Endothelial cell of umbilical vein (primary cell): ENCODE data around the gene DNAI1. TPM values are rescaled to one million over a fixed set of nuclear protein-coding genes. Genes with fewer than 3 reads are reported as not detected.

Experiments
- BruUV-seq: library from RNA; stranded (reverse); fragments of 400-500 nt; replicated peaks from 2 replicates; lab custom pipeline; 2021; lab: Mats Ljungman, UMichigan
- CTCF ChIA-PET: fragments of 300-600, 350-600 bp; sonication (Branson Sonifier 250); formaldehyde crosslinking; loops from one replicate; lab custom pipeline; 2021; ENCODE audit warnings: antibody characterized with exemption, inconsistent platforms; lab: Charles Lee
- POLR2A ChIA-PET: fragments of 300-600, 350-600 bp; sonication (Branson Sonifier 250); formaldehyde crosslinking; loops from one replicate; lab custom pipeline; 2021; ENCODE audit warnings: antibody characterized with exemption, inconsistent platforms; lab: Charles Lee
- DNase-seq: peaks from one replicate; pipeline ENCODE4 v3.0.0-alpha.2; 2011; ENCODE audit warnings: low read depth, low spot score
- FAIRE-seq: peaks from 2 replicates; lab custom pipeline; 2011; peaks lifted over from hg19 to GRCh38; lab: Jason Lieb, UNC
- H2AFZ ChIP-seq: 2 replicates; pipeline ENCODE4 v1.6.0; 2012; ENCODE audit warnings: low read depth, low read length, control low read depth, inconsistent platforms
- H3K27ac ChIP-seq: 2 replicates; pipeline ENCODE4 v1.5.1; 2011; ENCODE audit warnings: low read depth, mild to moderate bottlenecking, control low read depth, low read length, moderate library complexity; ENCODE audit not compliant: insufficient read depth
- H3K27me3 ChIP-seq, 2 experiments: 2 replicates each; pipeline versions ENCODE4 v1.6.0 to v1.6.1; 2011; ENCODE audit warnings: low read length in 2 of 2, mixed read lengths in 1 of 2; ENCODE audit not compliant: control insufficient read depth in 2 of 2, insufficient read depth in 2 of 2
- H3K36me3 ChIP-seq, 2 experiments: 2 replicates in 1 of 2; 3 replicates in 1 of 2; pipeline ENCODE4 v1.5.1; 2011; ENCODE audit warnings: low read length in 2 of 2, mild to moderate bottlenecking in 1 of 2, moderate library complexity in 1 of 2; ENCODE audit not compliant: control insufficient read depth in 2 of 2, insufficient read depth in 2 of 2; ENCODE audit errors: extremely low read depth in 1 of 2
- H3K4me1 ChIP-seq: 3 replicates; pipeline ENCODE4 v1.5.1; 2011; ENCODE audit warnings: mild to moderate bottlenecking, low read length; ENCODE audit not compliant: control insufficient read depth, insufficient read depth; ENCODE audit errors: extremely low read depth
- H3K4me2 ChIP-seq: 2 replicates; pipeline ENCODE4 v1.6.1; 2011; ENCODE audit warnings: low read length, control low read depth, mixed read lengths; ENCODE audit not compliant: insufficient read depth
- H3K4me3 ChIP-seq, 3 experiments: fragments of 200-600 bp in 1 of 3; sonication (generic), shearing (Covaris generic) in 1 of 3; replicated peaks in 1 of 3; 2 replicates each; pipeline ENCODE4 v1.5.1; 2011 to 2016; ENCODE audit warnings: control low read depth in 3 of 3, low read length in 3 of 3, mild to moderate bottlenecking in 2 of 3, inconsistent platforms in 1 of 3, low read depth in 1 of 3, moderate library complexity in 1 of 3; ENCODE audit not compliant: insufficient read depth in 1 of 3
- H3K79me2 ChIP-seq: 2 replicates; pipeline ENCODE4 v1.6.0; 2012; ENCODE audit warnings: low read length, inconsistent platforms; ENCODE audit not compliant: control insufficient read depth, insufficient read depth
- H3K9ac ChIP-seq: replicated peaks from 2 replicates; pipeline ENCODE3; 2011; ENCODE audit warnings: low read length, control low read depth; ENCODE audit not compliant: insufficient read depth; ENCODE audit errors: extremely low read depth
- H3K9me1 ChIP-seq: replicated peaks from 3 replicates; pipeline ENCODE4 v1.6.0; 2011; ENCODE audit warnings: mild to moderate bottlenecking, low read length; ENCODE audit not compliant: control insufficient read depth, insufficient read depth; ENCODE audit errors: extremely low read depth
- H3K9me3 ChIP-seq: replicated peaks from 2 replicates; pipeline ENCODE4 v1.5.1; 2012; ENCODE audit warnings: low read length, inconsistent platforms; ENCODE audit not compliant: control insufficient read depth, insufficient read depth
- H4K20me1 ChIP-seq: replicated peaks from 2 replicates; pipeline ENCODE3; 2011; ENCODE audit warnings: mild to moderate bottlenecking, low read length; ENCODE audit not compliant: control insufficient read depth, insufficient read depth; ENCODE audit errors: extremely low read depth
- CTCF ChIP-seq, 2 donors: IDR thresholded peaks; 1 replicate in 1 of 2; 2 replicates in 1 of 2; pipeline ENCODE4 v1.5.1; 2011; ENCODE audit warnings: low read length in 2 of 2, mild to moderate bottlenecking in 2 of 2, moderate library complexity in 2 of 2, control low read depth in 1 of 2, inconsistent platforms in 1 of 2, low read depth in 1 of 2; ENCODE audit not compliant: insufficient read depth in 1 of 2; ENCODE audit errors: extremely low read depth in 1 of 2
- EZH2 ChIP-seq: IDR thresholded peaks from 2 replicates; pipeline ENCODE4 v1.6.1; 2012; ENCODE audit warnings: borderline replicate concordance, low read depth, mild to moderate bottlenecking, moderate library complexity, low read length, inconsistent platforms; ENCODE audit not compliant: severe bottlenecking
- FOS ChIP-seq: IDR thresholded peaks from 2 replicates; pipeline ENCODE4 v1.6.1; 2011; ENCODE audit warnings: mild to moderate bottlenecking, low read length, moderate library complexity, borderline replicate concordance; ENCODE audit not compliant: insufficient read depth
- GATA2 ChIP-seq: IDR thresholded peaks from 2 replicates; pipeline ENCODE4 v1.7.0; 2011; ENCODE audit warnings: low read depth, mild to moderate bottlenecking, moderate library complexity, mixed read lengths, low read length; ENCODE audit not compliant: insufficient read length, insufficient read depth
- JUN ChIP-seq: IDR thresholded peaks from 2 replicates; pipeline ENCODE4 v1.6.1; 2011; ENCODE audit warnings: borderline replicate concordance, low read depth; ENCODE audit not compliant: insufficient read length, insufficient read depth
- MAX ChIP-seq: IDR thresholded peaks from 2 replicates; pipeline ENCODE4 v1.6.1; 2011; ENCODE audit not compliant: insufficient read depth, insufficient read length
- MYC ChIP-seq: IDR thresholded peaks from one replicate; pipeline ENCODE4 v1.6.1; 2011; ENCODE audit warnings: mild to moderate bottlenecking, low read depth, low read length
- POLR2A ChIP-seq: IDR thresholded peaks from 2 replicates; pipeline ENCODE4 v1.6.1; 2012; ENCODE audit warnings: low read depth, mild to moderate bottlenecking, control low read depth, low read length
- POLR2AphosphoS5 ChIP-seq: IDR thresholded peaks from 2 replicates; pipeline ENCODE4 v1.6.1; 2012; ENCODE audit warnings: low read depth, mild to moderate bottlenecking, control low read depth, low read length, moderate library complexity; ENCODE audit not compliant: insufficient read depth
- dilution Hi-C: fragments of 300-500 bp; cut with MboI; formaldehyde crosslinking; loops from one replicate; pipeline ENCODE4 v1.15.0; 2019; ENCODE audit warnings: low sequenced_read_pairs; ENCODE audit not compliant: extremely low pct_ligation_motif_present
- intact Hi-C: fragments of 100-400 bp; cut with micrococcal nuclease; formaldehyde crosslinking; loops from one replicate; pipeline ENCODE4 v1.10.0; 2022
- polyA plus RNA-seq, 4 experiments: library from polyadenylated mRNA; depleted of rRNA in 3 of 4; stranded (reverse) in 3 of 4; unstranded in 1 of 4; fragments of >200 nt; gene quantifications; 2 replicates each; pipeline versions ENCODE4 v1.2.1 to v1.2.3, GENCODE V29; 2011 to 2012; ENCODE audit warnings: missing spikeins in 1 of 4
- total RNA-seq: library from RNA; stranded (reverse); gene quantifications from 2 replicates; pipeline ENCODE4 v1.2.3, GENCODE V29; 2021

DNAI1 gene
- total and polyA plus RNA-seq, 2 donors (not counting 3 experiments of a cell fraction or from before 2014, with no cell fraction given): not detected

DNA sequence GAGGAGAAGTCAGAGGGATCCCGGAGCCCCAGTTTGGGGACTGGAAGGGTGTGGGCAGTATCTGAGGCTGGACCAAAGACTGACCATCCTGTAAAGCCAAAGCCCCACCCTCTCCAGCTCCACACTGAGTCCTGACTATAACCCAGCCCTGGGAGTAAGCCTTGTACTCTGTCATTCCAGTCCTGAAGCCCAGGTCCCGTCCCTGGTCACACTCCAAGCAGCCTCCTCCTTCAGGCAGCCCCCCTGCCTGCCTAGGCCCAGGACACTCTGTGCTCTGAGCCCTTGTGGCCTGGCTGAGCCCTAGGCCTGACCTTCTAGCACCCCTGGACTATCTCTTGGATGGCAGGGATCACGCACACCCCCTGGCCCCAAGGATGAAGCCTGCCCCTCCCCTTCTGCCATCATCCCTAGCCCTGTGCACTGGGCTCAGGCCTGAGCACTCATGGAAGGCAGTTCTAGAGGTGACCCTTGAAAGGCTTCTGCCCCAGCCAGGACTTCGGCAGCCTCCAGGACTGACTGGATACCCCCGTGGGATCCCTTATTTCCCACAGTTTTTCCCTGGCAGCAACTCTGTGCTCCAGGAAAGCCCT lies 92.2 kb downstream of the DNAI1 start:
- CTCF ChIA-PET: interaction anchor here (1.1 to 11.1 kb wide), 6 partner anchors 13 to 147 kb away, joined by 3 to 326 read pairs (median 5); no protein-coding TSS in a partner anchor

More for the DNA sequence above, 92.2 kb downstream of the DNAI1 start:
- Histone ChIP-seq H3K9ac (no peak overlapping the region), H2AFZ (no peak overlapping the region), H3K9me1 (no peaks in the 10 kb centered on the region), H3K4me1 (no peaks in the 10 kb centered on the region), H3K4me2 (no peak overlapping the region), H3K4me3 (no peak overlapping the region), H3K27ac (no peak overlapping the region), H3K9me3 (no peaks in the 10 kb centered on the region), H4K20me1 (no peaks in the 10 kb centered on the region), H3K27me3 (peaks cover 0 to 1% of the 10 kb centered on the region in 2 experiments), H3K36me3 (no peaks in the 10 kb centered on the region), H3K79me2 (no peaks in the 10 kb centered on the region)
- dilution Hi-C loops (no loop called here), intact Hi-C loops (no loop called here)
- DNase-seq: no peak
- FAIRE-seq: no peak
- TF ChIP-seq FOS (no peak), MAX (no peak), EZH2 (no peak), POLR2A (no peak), CTCF (IDR thresholded peaks at IDR 0.05; ENCODE audit: extremely low read depth in 1 of 2, insufficient read depth in 1 of 2, low read depth in 1 of 2, low read length in 2 of 2) (no peak), POLR2AphosphoS5 (no peak), MYC (no peak), GATA2 (no peak), JUN (no peak)
- no TSS peak for BruUV-seq
- POLR2A ChIA-PET: no interaction called here
